A549 treated with RU486 at 1 μM for 4 hours (cell line): ENCODE data around the gene MRPS30. TPM values are rescaled to one million over a fixed set of nuclear protein-coding genes. Genes with fewer than 3 reads are reported as not detected.

Experiments
- total RNA-seq: library from RNA; stranded (reverse); fragments of 200-300 nt; extraction: Qiagen RNA extraction; gene quantifications from 5 replicates; pipeline ENCODE4 v1.2.3, GENCODE V29; 2022; ENCODE audit warnings: low read depth

MRPS30 gene
- total RNA-seq, result 26.2 to 42.8 TPM (median 40.3 TPM) in 5 replicates

DNA sequence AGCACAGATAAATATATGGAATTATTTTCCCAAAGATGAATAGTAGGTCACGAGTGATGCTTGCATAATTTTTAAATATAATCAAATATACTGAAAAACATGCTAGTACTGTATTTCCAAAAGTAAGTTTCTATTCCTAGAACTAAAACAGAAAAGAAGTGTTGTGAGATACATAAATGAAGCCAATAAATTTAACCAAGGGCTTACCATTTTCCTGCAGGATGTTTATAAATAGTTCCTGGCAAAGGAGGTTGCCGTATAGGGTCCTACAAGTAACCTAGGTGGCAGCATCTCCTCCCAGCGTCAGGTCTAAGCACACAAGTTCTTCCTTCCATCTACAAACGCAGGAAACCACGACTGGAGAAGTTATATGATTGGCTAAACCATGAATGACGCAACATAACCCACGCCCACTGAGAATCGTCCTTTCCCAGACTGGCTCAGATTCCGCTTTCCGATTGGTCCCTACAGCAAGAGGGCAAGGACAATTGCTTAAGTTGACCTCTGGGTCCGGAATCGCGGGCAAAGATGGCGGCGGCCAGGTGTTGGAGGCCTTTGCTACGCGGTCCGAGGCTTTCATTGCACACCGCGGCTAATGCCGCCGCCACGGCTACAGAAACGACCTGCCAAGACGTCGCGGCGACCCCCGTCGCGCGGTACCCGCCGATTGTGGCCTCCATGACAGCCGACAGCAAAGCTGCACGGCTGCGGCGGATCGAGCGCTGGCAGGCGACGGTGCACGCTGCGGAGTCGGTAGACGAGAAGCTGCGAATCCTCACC, at the start of gene MRPS30:
MRPS30 (plus strand) TSS at position 513 of the 780 bp plus-strand sequence; CDS start at position 529, 16 bp downstream.

